ENCODE results near the gene NEURL1B.
"Not testable (repeated sequence)": the region's sequence is repeated elsewhere in the genome, so short reads cannot be mapped to it uniquely, and the experiment has no call there.

NEURL1B gene

DNA sequence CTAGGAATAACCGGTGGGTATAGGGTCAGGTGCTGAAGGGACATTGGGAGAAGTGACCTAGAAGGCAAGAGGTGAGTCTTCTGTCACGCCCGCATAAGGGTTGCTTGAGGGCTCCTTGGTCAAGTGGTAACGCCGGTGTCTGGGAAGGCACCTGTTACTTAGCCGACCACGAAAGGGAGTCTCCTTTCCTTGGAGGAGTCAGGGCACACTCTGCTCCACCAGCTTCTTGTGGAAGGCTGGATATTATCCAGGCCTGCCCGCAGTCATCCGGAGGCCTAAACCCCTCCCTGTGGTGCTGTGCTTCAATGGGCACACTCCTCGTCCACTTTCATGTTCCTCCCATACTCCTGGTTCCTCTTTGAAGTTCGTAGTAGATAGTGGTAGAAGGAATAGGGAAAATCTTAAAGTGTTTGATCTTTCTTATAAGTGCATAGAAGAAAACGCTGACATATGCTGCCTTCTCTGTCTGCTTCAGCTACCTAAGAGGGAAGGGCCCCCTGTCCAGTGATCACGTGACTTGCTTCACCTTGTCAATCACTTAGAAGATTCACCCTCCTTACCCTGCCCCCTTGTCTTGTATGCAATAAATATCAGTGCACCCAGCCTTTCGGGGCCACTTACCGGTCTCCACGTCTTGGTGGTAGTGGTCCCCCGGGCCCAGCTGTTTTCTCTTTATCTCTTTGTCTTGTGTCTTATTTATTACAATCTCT lies 16.6 kb downstream of the NEURL1B start:
- not testable (repeated sequence) for DNase-seq (ENCODE audit: low read depth)

DNA sequence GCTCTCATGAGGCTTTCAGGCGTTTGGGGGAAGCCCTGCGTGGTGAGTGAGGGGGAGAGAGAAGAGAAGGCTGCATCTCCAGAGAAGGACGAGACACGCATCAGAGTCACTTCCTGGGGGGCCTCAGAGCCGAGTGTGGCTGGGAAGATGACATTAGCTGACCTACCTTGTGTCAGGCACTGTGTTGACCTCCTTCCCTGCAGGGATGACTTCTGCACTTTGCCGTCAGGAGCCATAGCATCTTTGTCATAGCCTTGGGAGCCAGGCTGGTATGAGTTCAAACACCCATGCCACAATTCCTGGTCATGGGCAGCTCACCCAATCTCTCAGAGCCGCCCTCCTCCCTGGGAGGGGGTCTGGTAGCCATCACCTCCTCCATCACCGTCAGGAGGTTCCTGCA lies 17.3 kb downstream of the NEURL1B start:
- no peak for DNase-seq (ENCODE audit: low read depth)

DNA sequence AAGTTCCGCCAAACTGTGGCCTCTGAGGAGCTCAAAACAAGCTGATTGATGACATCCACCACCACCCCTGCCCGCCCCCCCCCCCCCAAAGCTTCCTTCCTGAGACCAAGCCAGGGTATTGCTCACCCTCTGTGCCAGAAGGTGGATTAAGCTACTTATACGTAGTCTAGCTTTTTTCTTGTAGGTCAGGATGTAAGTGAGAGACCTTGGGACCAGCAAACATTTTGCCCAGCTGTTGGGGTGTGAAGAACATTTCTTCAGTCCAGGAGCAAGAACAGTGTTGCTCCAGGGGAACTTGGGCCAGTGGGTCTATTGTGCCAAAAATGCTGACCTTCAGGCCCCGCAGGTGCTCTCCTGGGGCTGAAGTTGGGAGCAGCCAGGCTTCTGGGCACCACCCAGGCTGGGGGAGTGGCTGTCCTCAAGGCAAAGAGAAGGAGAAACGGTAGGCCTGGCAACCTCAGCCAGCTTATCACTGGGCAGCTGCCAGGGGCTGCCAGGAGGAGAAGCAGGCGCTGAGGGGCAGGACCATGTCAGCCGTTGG lies 18.0 kb downstream of the NEURL1B start:
- DNase-seq (ENCODE audit: low read depth), result no peak

DNA sequence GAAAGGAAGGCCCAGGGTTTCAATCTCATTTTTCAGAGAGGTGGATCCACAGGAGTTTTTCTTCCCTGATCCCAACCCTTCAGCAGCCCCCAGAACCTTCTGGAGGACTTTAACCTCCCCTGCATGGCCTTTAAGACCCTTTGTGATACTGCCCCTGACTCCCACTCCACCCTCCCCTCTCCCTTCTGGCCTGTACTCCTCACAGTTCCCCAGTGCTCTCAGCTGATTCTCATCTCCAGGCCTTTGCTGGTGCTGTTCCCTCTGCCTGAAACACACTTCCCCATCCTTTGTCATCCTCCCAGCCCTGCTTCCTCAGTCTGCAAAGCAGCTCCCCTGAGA lies 18.5 kb downstream of the NEURL1B start:
- DNase-seq (ENCODE audit: low read depth), result no peak

DNA sequence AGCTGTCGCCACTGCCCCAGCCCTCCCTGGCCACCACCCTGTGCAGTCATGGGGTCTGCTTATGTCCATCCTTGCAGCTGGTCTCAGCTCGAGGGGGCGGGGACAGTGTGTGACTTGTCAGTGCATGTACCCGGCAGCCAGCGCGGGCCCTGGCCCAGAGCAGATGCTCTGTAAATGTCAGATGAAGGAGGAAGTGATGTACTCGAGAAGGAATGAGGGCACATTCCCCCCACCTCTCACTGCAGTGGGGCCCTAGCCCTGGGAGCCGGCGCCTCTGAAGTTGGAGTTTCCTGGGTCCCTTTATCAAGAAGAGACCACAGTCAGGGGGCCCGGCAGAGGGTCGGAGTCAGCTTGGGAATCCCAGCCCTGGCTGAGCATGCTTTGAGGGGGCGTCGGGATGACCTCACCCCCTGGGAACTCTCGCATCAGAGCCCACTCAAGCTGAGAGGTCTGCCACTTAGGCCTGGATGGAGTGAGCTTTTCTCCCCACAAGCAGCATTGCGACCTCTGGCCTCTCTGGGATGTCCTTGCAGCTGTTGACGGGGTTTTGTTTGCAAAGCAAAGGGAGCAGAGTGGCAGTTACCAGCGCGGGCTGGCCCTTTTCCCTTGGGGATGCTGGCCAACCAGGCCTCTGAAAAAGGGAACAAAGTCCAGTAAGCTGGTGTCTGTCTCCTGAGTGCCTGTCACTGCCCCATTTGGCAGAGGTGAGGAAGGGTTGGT lies 19.0 kb downstream of the NEURL1B start:
- peak; percentile 61 for DNase-seq (ENCODE audit: low read depth)

DNA sequence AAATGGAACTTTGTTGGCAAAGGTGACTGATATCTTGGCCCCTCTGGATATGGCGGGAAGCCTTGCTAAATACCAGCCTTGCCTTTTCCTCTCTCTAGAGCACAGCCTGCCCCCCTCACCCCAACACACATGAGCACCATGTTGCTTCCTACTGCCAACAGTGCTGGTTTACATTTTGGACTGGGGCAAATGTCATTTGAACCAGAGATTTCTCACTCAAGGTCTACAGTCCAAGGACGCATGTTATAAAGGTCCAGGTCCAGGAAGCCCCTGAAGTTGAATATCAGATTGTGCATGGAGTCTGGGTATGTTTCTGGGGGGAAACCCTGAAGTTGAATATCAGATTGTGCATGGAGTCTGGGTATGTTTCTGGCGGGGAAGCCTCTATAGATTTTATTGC lies 19.9 kb downstream of the NEURL1B start:
- no peak for DNase-seq (ENCODE audit: low read depth)

DNA sequence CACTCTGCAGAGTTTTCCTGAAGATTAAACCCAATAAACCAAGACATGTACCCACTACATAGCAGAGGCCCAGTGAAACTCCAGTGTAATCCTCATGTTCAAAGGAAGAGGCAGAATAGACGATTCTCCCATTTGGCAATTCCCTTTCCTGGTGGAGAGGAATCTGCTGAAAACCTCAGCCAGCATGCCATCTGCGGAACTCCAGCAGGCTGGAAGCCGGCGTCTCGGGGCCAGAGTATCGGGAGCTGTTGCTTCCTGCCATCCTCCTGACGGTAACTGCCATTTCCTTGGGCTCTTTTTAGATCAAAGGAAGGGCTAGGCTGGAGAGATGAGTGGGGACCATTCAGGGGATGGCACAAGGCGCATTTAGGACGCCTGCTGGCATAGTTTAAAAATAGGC lies 20.5 kb downstream of the NEURL1B start:
- no peak for DNase-seq (ENCODE audit: low read depth)

DNA sequence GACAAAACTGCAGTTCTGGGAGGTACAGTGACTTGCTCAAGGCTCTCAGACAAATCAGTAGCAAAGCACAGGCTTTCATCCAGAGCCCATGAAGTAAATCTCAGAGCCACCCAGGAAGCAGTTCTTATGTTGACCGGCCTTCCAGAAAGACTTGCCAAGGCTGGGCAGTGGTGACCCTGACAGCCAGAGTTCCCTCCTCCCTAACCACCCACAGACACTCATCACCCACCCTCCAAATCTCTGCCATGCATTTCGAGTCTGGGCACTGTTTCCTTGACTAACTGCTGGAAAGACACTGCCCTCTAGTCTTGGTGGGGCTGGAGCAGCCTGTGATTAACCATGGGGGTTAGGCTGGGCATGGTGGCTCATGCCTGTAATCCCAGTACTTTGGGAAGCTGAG lies 21.5 kb downstream of the NEURL1B start:
- DNase-seq (ENCODE audit: low read depth), result no peak

DNA sequence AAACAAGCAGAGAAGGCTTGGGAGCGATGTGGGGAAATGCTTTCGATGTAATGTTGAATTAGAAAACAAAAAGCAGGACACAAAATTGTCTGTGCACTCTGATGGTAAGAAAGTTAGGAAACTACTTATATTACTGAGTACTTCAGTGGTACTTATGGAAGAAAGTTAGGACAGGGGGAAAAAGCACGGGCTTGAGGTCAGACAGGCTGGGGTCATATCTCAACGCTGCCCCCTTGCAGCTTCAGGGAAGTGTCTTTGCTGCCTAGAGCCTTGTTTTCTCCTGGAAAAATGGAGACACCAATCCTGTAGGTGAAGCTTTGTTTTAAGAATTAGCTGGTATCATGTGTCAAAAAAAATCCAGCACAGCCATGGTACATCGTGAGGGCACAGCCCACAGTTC lies 23.0 kb downstream of the NEURL1B start:
- no peak for DNase-seq (ENCODE audit: low read depth)

DNA sequence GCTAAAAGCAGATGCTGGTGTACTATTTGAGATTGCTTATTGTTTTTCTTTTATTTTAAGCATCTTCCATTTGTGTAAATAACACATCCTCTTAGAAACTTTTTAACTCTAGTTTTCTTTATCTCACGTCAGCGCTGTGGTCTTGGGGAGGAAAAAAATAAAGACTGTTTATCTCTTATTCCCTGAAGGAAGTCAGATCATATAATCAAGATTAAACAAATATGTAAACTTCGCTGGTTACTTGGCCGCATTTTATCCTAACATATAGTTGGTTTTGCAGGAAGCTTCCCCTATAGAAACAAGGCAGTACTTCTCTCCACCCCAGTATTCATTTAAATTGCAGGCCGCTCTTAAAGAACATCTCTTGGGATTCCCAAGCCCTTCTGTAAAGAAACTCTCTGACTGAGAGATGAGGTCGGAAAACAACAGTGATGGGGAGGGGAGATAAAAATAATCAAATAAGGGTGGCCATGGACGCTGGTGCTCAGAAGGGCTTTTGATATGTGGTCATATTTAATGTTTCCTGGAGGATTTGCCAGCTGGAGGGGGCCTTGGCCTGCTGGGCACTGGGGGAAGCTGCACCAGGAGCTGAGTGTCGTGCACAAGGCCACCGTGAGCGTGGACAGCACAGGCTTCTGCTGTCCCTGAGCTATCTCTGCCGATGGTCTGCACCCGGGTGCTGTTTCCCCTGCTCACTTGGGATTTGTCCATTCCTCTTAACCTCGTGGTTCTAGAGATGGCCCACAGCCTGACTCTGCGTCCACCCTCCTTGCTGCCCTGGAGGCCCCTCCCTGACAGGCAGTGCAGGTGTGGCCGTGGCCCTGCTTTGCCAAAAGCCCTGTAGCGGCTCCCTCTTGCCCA lies 23.8 kb downstream of the NEURL1B start:
- DNase-seq (ENCODE audit: low read depth), result no peak

DNA sequence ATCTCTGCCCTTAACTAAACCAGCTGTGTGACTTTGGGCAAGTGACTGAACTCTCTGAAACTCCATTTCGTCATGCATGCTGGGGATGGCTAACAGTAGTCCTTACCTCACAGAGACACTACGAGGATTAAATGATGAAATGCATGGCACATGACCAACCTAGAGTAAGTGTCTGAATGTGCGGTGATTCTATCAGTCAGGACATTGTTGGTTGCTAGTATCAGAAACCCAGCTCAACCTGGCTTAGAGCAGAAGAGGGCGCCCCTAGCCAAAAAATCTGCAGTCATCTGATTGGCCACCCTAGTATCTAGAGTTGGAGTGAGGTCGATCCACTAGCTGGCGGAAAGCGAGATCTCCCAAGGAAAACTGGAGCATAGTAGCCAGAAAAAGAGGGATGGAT lies 25.2 kb downstream of the NEURL1B start:
- DNase-seq (ENCODE audit: low read depth), result no peak

DNA sequence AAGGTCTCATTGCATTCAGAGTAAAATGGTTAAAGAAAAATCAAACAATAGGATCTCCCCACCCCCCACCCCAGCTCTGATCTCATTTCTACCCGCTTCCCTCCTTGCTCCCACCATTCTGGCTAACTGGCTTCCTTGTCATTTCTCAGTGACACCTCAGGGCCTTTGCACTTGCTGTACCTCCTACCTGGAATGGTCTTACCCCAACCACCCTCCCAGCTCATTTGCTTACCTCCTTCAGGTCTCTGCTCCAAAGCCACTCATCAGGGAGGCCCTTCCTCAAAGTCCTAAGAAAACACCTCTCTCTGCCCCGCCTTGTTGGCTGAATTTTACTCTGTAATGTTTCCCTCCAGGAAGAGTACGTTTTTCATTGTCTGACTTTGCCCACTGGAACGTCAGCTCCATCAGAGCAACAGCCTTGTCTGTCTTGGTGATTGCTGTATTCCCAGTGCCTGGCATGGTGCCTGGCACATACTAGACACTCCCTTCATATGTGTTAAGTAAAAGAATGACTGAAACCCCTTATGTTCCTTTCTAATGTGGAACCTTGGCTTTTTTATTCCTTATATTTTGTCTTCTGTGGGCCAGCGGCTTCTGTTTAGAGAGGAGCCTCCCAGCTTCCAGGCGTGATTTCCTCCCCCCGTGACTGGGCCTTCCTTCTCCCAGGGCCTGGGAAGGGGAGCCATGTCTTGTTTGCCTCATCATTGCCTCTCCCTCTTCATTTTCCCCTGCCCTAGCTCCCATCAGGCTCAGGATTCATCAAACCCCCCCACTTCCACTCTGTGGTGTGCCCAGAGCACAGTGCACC lies 26.9 kb downstream of the NEURL1B start:
- DNase-seq (ENCODE audit: low read depth), result no peak

DNA sequence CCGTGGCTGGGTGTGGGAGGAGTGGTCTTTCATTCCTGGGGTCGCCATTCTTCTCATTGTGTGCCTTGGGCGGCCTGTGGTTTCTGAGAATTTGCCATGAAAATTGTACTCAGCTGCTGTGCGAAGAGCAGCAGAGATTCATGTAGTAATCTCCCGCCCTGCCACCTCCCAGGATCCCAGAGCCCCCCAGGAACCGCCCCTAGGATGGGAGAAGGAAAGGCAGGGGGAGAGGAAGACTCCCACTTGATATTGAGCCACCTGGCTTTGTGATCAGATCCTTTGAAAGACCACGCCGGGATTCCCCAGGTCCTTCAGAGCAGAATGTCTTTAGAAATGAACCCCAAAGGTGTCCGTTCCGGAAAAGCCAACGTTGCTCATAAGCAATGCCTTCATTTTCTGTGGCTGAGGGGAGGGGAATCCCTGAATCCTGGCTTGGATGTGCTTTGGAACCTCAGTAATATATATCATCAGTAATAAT lies 27.6 kb downstream of the NEURL1B start:
- DNase-seq (ENCODE audit: low read depth), result no peak

DNA sequence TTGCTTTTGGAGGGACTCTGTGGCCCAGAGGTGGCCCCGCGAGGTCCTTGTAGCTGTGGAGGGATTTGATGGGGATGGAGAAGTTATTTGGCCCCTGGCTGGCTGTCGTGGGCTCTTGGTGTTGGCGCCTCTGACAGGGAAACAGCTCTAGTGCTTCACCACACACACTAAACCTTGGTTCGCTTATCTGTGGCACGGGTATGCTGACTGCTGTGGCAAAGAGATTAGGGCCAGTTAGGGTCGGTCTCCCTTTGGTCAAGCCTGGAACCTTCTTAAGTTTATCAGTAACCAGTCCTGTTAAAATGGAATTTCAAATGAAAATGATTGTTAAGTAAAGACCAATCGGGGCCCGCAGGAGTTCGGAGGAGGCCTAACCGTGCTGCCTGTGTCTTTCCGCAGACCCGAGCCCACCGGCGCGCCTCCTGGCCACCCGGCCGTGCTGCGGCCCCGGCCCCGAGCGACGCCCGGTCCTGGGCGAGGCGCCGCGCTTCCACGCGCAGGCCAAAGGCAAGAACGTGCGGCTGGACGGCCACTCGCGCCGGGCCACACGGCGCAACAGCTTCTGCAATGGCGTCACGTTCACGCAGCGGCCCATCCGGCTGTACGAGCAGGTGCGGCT lies 28.4 kb downstream of the NEURL1B start:
- DNase-seq (ENCODE audit: low read depth), result no peak

DNA sequence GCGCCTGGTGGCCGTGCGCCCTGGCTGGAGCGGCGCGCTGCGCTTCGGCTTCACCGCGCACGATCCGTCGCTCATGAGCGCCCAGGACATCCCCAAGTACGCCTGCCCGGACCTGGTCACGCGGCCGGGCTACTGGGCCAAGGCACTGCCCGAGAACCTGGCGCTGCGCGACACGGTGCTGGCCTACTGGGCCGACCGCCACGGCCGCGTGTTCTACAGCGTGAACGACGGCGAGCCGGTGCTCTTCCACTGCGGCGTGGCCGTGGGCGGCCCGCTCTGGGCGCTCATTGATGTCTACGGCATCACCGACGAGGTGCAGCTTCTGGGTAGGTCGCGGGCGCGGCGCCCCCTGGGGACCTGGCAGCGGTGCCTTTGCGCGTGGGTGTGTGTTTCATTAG lies 28.9 kb downstream of the NEURL1B start:
- no peak for DNase-seq (ENCODE audit: low read depth)

DNA sequence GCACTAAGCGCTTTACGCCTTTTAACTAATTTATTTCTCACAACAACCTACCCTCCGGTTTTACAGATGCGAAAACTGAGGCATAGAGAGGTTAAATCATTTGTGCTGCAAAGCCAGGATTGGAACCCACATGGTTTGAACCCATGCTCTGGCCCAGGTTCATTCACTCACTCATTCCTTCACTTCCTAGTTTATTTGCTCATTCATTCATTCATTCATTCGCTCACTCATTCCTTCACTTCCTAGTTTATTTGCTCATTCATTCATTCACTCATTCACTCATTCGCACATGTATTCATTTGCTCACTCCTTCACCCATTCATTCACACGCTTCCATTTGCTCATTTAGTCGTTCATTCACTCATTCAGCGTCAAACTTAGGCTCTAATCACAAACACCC lies 29.4 kb downstream of the NEURL1B start:
- no peak for DNase-seq (ENCODE audit: low read depth)

DNA sequence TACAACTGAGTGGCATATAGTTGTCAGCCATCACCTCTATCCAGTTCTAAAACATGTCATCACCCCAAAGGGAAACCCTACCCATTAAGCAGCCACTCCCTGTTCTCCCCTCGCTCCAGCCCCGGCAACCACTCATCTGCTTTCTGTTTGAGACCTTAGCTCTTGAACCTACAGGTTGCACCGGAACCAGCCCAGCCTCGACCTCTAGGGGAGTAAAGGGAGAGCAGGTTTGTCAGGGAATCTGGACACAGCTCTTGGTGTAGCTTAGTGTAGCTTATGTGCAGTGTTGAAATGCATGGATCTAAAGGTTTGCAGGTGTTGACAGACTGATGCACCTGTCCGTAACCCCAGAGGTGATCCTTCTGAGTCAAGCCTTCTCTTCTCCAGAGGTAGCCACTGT lies 30.0 kb downstream of the NEURL1B start:
- DNase-seq (ENCODE audit: low read depth), result no peak

DNA sequence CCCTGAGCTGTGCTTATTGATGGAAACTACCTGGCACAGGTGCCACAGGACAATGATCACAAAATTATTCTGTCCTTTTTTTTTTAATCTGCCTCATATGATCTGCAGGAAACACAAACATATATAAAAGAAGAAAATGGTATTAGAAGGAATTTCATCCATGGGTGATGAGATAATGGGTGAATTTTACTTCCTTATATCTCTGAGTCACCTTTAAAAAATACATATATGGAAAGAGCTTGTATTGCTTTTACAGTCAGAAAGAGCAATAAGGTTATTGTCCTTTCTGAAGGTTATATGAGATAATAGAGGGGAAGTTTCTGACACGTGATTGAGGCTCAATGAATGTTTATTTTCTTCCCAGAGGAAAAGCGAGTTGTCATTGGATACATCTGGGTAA lies 31.6 kb downstream of the NEURL1B start:
- DNase-seq (ENCODE audit: low read depth), result no peak

DNA sequence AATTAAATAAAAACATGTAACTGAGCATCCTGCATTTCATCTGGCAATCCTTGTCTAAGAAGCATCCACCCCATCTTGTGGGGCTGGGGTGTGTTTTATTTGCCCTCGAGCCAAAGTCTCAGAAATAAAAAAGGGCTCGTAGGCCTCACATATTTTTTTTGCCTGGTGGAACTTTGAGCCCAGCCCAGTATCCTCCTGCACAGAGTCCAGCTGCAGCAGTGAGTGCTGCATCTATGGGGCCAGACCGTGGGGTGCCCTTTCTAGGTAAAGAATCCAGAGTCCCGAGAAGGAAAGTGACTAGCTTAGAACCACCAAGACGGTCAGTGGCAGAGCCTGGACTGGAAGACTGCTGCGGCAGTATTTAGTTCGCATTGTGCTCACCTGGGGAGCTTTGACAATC lies 33.1 kb downstream of the NEURL1B start:
- no peak for DNase-seq (ENCODE audit: low read depth)

DNA sequence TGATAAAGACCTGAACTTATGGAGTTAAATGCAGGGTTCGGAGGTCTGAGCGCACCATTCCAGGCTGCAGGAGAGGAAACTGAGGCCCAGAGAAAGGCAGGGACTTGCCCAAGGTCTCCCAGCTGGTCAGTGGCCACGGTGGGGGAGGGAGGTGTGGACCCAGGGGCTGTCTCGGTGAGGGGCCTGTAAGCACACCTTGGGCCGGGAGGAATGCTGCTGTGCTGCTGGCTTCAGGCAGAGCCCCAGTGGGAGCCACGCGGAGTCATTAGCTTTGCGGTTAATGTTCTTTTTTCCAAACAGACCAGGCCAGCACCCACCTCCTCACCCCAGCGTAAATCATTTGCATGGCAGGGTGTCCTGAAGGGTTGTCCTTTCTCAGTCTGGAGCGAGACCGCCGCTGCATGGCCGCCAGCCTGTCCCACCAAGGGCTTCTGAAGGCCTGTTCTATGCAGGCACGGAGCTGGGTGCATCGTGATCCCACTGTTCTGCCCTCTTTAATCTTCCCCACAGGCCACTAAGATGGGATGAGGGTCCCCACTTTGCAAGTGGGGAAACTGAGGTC lies 35.9 kb downstream of the NEURL1B start:
- no peak for DNase-seq (ENCODE audit: low read depth)

DNA sequence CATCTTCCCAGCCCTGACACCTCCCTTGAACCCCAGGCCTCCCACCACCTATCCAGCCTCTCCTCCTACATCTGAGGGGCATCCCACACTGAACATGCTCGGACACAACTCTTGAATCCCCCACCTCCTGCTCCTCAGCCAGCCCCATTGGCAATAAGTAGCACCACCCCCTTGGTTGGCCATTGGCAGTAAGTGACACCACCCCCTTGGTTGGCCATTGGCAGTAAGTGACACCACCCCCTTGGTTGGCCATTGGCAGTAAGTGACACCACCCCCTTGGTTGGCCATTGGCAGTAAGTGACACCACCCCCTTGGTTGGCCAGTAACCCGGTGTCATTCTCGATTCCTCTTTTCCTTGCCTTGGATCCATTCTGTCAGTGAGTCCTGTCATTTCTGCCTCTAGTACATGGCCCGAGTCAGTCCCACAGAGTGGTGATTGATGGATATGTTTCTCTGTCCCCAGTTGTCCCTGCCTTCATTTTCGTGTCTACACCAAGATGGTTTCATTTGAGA lies 37.4 kb downstream of the NEURL1B start:
- not testable (repeated sequence) for DNase-seq (ENCODE audit: low read depth)
